DOHH2 (cell line): Measurements from ENCODE around the gene STYXL2.

Experiments used
- EZH2phosphoT487 ChIP-seq: fragments of 200-600 bp; sonication (generic); IDR thresholded peaks from 2 replicates; pipeline ENCODE4 v1.6.1; 2017; ENCODE audit warnings: borderline replicate concordance, mild to moderate bottlenecking, antibody characterized with exemption, low read length, moderate library complexity, mixed read lengths
- TF ChIP-seq, protein P1 (sequence below): fragments of 200-600 bp; sonication (generic); IDR thresholded peaks from one replicate; pipeline ENCODE4 v1.5.1; 2014; ENCODE audit warnings: antibody characterized with exemption, mild to moderate bottlenecking, low read depth, low read length; ENCODE audit not compliant: poor library complexity, severe bottlenecking

DNA sequence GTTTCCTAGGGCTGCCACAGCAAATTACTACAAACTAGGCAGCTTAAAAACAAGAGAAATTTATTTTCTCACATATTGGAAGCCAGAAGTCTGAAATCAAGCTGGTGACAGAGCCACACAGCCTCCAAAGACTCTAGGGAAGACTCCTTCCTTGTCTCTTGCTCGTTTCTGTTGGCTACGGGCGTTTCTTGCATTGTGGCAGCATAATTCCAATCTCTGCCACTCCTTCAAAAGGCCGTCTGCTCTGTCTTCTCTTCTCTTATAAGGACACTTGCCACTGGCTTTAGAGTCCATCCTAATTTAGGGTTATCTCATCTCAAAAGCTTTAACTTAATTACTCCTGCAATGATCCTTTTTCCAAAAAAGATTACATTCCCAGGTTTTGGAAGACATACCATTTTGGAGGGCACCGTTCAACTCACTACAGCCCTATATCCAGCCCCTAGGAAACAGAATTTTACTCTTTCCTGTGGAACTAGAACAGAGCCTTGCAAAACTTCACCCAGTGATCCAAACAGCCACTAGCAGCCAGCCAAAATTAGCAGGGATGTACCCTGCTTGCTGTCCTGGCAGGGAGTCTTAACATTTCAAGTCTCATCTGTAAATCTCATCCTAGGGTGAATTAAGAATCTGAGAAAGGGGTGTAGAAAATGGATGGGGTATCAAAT is 9.2 kb downstream of the STYXL2 start:
- TF ChIP-seq, protein P1, sequence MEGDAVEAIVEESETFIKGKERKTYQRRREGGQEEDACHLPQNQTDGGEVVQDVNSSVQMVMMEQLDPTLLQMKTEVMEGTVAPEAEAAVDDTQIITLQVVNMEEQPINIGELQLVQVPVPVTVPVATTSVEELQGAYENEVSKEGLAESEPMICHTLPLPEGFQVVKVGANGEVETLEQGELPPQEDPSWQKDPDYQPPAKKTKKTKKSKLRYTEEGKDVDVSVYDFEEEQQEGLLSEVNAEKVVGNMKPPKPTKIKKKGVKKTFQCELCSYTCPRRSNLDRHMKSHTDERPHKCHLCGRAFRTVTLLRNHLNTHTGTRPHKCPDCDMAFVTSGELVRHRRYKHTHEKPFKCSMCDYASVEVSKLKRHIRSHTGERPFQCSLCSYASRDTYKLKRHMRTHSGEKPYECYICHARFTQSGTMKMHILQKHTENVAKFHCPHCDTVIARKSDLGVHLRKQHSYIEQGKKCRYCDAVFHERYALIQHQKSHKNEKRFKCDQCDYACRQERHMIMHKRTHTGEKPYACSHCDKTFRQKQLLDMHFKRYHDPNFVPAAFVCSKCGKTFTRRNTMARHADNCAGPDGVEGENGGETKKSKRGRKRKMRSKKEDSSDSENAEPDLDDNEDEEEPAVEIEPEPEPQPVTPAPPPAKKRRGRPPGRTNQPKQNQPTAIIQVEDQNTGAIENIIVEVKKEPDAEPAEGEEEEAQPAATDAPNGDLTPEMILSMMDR, result no peak
- TF ChIP-seq EZH2phosphoT487, result no peak
